Measurements from ENCODE around the gene S100A10. TPM values are rescaled to one million over a fixed set of nuclear protein-coding genes. Genes with fewer than 3 reads are reported as not detected.

S100A10 gene
- total RNA-seq, 1 experiment from 2014 or later: 160 TPM

- no peak overlapping the region for H2AFZ ChIP-seq (ENCODE audit: low read length)
- DNase-seq: peak; percentile 87
- peaks cover 9 to 19% of the 10 kb centered on the region in 2 experiments for H3K4me1 Mint-ChIP-seq
Measured at GRCh38 chr1:151945725-151946722, 47.6 kb downstream of the S100A10 start.

More at GRCh38 chr1:151945725-151946722, 47.6 kb downstream of the S100A10 start:
- H3K4ac ChIP-seq (ENCODE audit: low read depth, low read length): no peak overlapping the region
- H2BK12ac ChIP-seq (ENCODE audit: insufficient read length, low read depth, low read length): no peak overlapping the region
- H4K8ac ChIP-seq (replicated peaks; ENCODE audit: insufficient read length, low read depth, low read length): no peak overlapping the region
- H3K9ac ChIP-seq (ENCODE audit: extremely low read depth, insufficient read length, low read length): no peak overlapping the region
- no peak overlapping the region for H2BK15ac ChIP-seq (ENCODE audit: low read depth, low read length)
- H3K23me2 ChIP-seq (ENCODE audit: insufficient read length, low read depth, low read length, poor library complexity, severe bottlenecking): no peaks in the 10 kb centered on the region
- H2BK120ac ChIP-seq (ENCODE audit: low read depth, low read length, poor library complexity, severe bottlenecking): peak overlapping the region; percentile 8
- no peak overlapping the region for H3K56ac ChIP-seq (ENCODE audit: insufficient read length, low read depth, low read length)
- H3K4me1 ChIP-seq (ENCODE audit: insufficient read depth, low read length): no peaks in the 10 kb centered on the region; the same call in 1 of the 2 replicates
- peak overlapping the region; percentile 79 for H3T11ph ChIP-seq (ENCODE audit: low read length)
- H3K9me3 ChIP-seq (ENCODE audit: control insufficient read depth, low read depth, low read length): no peaks in the 10 kb centered on the region
- no peak overlapping the region for H3K23ac ChIP-seq (ENCODE audit: insufficient read length, low read depth, low read length)
- H3K14ac ChIP-seq (ENCODE audit: insufficient read depth, low read length): peak overlapping the region; percentile 18; the same call in 1 of the 2 replicates
- peak overlapping the region in 1 of 3 experiments; percentile 89; a peak in 2 of 7 replicates for H3K27ac Mint-ChIP-seq
- H3K27me3 ChIP-seq (ENCODE audit: insufficient read depth, low read length): no peaks in the 10 kb centered on the region
- TF ChIP-seq CTCF (conservative IDR thresholded peaks at IDR 0.05): no peak
- H3K18ac ChIP-seq (ENCODE audit: insufficient read length, low read depth, low read length): peak overlapping the region; percentile 60
- H2BK20ac ChIP-seq (ENCODE audit: low read depth, low read length, poor library complexity, severe bottlenecking): no peak overlapping the region
- no peak overlapping the region for H4K5ac ChIP-seq (ENCODE audit: insufficient read length, low read depth, low read length)
- no peaks in the 10 kb centered on the region for H3K79me2 ChIP-seq (ENCODE audit: insufficient read depth, low read length)
- no peak overlapping the region for H3K4me2 ChIP-seq (ENCODE audit: insufficient read depth, insufficient read length, low read length)
- H4K91ac ChIP-seq (ENCODE audit: insufficient read length, low read depth, low read length): no peak overlapping the region
- H4K20me1 ChIP-seq (ENCODE audit: control insufficient read depth, insufficient read depth, insufficient read length): no peaks in the 10 kb centered on the region
- H2AK5ac ChIP-seq (ENCODE audit: insufficient read length, low read length): no peak overlapping the region
- H3K27me3 Mint-ChIP-seq (ENCODE audit: low read depth): no peaks in the 10 kb centered on the region; the same call in 1 of the 2 replicates
- H2BK5ac ChIP-seq (ENCODE audit: insufficient read length, low read length): no peak overlapping the region
- no CpG with 5 or more reads among the region's 10 CpGs for WGBS (ENCODE audit: extremely low coverage, insufficient read length, low lambda C conversion rate)
- no peaks in the 10 kb centered on the region for H3K79me1 ChIP-seq (ENCODE audit: insufficient read depth, low read depth, low read length, poor library complexity, severe bottlenecking)
- no peak overlapping the region for H3K4me3 Mint-ChIP-seq
- no peaks in the 10 kb centered on the region for H3K9me3 Mint-ChIP-seq
- H3K36me3 Mint-ChIP-seq (ENCODE audit: insufficient read depth in 1 of 3, low read depth in 3 of 3): no peaks in the 10 kb centered on the region; a peak in 1 of 7 replicates
- no peak overlapping the region for H3K27ac ChIP-seq (ENCODE audit: insufficient read length, low read depth, low read length)

All from H9 (cell line).